NB4 (cell line): ENCODE results near the gene TENM4.

ENCODE experiments used
- DNase-seq: peaks from one replicate; pipeline ENCODE4 v3.0.0; 2010; ENCODE audit warnings: low read depth
- H3K4me3 ChIP-seq: one replicate; pipeline ENCODE4 v1.5.1; 2011; ENCODE audit warnings: mild to moderate bottlenecking, low read depth, low read length, moderate library complexity
- MYC ChIP-seq: IDR thresholded peaks from 2 replicates; pipeline ENCODE4 v1.6.1; 2011; ENCODE audit warnings: low read depth, low read length
- POLR2A ChIP-seq: IDR thresholded peaks from 2 replicates; pipeline ENCODE4 v1.6.1; 2011; ENCODE audit warnings: mild to moderate bottlenecking; ENCODE audit not compliant: insufficient read length; ENCODE audit errors: extremely low read depth
- TF ChIP-seq, protein P1 (sequence below): IDR thresholded peaks from one replicate; pipeline ENCODE4 v1.5.1; 2012; ENCODE audit warnings: low read depth, low read length
- TF ChIP-seq, protein P2 (sequence below): IDR thresholded peaks from 2 replicates; pipeline ENCODE4 v1.6.1; 2011; ENCODE audit warnings: low read depth, low read length

The TENM4 gene

DNA sequence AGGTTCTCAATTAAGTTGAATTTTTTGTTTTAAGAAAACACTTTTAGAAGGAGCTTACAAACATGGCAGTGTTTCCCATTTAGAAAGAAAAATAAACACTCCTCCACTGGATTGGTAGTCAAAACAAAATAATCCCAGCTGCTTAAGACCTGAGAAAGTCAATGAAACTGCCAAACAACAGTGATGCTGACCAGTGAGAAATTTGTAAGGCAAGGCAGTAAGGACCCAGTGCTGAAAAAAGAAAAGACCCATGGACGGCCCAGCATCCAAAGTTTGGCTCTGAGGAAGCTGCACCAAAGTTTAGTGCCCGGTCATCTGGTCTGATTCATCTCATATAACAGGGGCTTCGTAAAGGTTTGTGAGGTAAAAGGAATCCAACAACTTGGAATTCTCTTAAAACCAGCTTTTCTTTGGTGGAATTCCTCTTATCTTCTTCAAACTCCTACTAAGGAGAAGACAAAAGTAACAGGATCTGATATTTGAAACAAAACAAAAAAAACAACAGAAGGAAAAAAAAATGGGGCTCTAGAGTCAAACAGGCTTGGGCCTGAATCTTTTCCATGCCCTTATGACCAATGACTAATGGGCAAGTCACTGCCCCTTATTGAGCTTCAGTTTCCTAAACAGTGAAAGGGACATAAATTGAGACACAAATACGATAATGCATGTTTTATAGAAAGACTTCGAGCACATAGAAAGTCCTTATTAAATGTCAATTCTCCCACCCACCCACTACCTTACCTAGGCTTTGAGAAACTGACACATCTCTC, 483.2 kb downstream of the TENM4 start:
- DNase-seq = no peak
- TF ChIP-seq, protein P1, sequence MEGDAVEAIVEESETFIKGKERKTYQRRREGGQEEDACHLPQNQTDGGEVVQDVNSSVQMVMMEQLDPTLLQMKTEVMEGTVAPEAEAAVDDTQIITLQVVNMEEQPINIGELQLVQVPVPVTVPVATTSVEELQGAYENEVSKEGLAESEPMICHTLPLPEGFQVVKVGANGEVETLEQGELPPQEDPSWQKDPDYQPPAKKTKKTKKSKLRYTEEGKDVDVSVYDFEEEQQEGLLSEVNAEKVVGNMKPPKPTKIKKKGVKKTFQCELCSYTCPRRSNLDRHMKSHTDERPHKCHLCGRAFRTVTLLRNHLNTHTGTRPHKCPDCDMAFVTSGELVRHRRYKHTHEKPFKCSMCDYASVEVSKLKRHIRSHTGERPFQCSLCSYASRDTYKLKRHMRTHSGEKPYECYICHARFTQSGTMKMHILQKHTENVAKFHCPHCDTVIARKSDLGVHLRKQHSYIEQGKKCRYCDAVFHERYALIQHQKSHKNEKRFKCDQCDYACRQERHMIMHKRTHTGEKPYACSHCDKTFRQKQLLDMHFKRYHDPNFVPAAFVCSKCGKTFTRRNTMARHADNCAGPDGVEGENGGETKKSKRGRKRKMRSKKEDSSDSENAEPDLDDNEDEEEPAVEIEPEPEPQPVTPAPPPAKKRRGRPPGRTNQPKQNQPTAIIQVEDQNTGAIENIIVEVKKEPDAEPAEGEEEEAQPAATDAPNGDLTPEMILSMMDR = no peak
- no peak for TF ChIP-seq MYC
- no peak for TF ChIP-seq POLR2A
- TF ChIP-seq, protein P2, sequence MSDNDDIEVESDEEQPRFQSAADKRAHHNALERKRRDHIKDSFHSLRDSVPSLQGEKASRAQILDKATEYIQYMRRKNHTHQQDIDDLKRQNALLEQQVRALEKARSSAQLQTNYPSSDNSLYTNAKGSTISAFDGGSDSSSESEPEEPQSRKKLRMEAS = no peak
- H3K4me3 ChIP-seq = no peak overlapping the region

DNA sequence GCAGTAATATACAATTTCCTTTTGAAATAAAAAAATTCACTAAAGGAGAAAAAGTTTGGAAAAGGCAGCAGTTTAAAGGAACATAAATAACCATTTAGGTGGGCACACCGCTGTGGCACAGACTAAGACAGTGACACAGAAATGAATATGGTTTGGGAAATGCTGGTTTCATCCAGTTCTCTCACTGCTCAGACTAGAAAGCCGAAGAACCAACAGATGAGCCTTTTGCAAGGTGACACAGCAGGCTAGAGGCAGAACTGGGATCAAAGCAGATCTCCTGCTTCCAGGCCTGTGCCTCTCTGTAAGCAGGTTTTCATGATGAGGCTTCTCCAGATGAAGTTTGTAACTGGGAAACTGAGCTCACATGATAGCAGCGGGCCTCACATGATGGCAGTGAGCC, 486.1 kb downstream of the TENM4 start:
- H3K4me3 ChIP-seq = no peak overlapping the region
- no peak for DNase-seq
- TF ChIP-seq, protein P1 = no peak

DNA sequence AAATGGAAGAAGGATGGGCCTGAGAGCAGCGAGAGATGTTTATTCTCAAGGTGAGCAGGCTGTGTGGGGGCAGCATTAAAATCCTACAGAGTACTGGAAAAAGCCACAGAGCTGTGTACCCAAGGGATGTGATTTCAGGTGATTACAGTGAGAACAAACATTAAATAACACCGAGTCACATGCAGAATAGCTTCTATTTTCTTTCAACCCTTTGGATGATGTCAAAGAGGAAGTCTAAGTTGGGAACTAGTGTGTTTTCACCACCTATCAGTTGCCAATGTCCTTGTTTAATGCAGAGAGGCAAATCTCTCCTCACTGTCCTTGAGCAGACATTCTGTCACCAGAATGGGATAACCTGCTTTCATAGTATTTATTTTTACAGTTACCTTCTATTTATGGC, 486.6 kb downstream of the TENM4 start:
- DNase-seq = no peak
- no peak for TF ChIP-seq POLR2A
- TF ChIP-seq, protein P2 = no peak
- no peak for TF ChIP-seq MYC
- TF ChIP-seq, protein P1 = no peak

DNA sequence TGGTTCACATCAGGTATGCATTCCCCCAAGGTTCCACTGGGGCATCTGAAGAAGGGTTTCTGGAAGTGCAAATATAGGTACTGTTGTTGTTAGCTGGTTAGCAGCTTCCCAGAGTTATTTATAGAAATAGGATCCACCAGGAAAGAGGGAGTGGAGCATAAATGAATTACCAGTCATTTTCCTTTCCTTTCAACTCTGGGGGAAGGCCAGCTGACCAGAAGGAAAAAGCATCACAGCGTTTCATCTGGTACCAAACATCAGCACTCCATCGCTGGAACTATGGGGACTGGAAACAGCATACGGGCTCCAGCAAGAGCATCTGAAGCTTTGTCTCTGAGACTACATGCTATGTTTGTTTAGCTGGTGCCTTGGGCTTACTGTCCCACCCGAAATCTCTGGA, 487.9 kb downstream of the TENM4 start:
- no peak for DNase-seq
- no peak overlapping the region for H3K4me3 ChIP-seq
- no peak for TF ChIP-seq MYC
- TF ChIP-seq, protein P2 = no peak
- TF ChIP-seq, protein P1 = no peak
- no peak for TF ChIP-seq POLR2A

More for the DNA sequence above, 486.6 kb downstream of the TENM4 start:
- H3K4me3 ChIP-seq = no peak overlapping the region

DNA sequence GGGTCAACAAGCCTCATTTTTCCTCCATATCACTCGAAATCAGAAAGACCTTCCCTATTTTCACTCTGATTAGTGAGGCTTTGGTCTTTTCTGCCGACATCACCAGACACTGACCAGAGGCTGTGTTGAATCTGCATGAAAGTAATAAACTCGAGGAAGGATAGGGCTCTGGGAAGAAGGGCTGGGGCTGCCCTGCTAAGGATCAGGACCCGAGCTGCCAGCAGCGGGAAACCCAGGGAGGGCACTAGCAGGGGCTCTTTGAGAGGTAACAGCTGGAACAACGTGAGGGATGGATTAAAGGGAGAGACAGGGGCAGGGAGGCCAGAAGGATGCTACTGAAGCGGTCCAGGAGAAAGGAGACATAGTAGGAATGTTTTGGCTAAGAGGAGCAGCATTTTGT, 488.7 kb downstream of the TENM4 start:
- DNase-seq = no peak
- TF ChIP-seq MYC (no peak), POLR2A (no peak)
- no peak overlapping the region for H3K4me3 ChIP-seq

DNA sequence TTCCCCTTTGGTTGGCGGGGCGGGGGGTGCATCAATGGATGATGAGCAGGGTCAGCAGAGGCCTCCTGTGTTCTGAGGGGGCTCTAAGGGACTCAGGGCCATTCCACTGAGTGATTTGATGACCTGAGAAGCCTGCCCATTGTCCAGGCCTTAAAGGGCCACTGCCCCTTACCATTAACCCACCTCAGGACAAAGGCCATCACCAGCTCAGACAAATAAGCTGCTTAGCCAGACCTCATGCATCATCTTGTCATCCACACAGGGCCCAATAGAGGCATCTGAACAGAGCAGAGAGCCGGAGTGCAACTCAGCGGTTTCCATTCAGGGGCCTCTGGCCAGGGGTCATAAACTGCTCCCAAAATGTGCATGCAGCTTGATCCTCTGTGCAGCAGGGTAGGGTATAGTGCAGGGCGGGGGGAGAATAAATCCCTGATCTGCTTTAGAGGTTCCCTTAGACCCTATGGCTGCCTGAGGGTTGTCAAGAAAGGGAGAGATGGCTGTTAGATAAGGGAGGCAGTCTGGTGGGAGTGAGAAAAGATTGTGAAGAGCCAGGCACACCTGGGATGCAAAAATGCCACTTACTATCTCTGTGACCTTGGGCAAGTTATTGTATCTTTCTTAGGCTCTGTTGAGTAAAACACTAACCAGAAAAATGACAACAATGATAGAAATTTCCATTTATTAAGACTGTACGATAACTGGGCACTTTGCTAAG, 490.7 kb downstream of the TENM4 start:
- H3K4me3 ChIP-seq = no peak overlapping the region

More for the DNA sequence above, 490.7 kb downstream of the TENM4 start:
- TF ChIP-seq MYC = no peak
- DNase-seq = no peak
